Measurements from ENCODE around the gene SIRPA. TPM values are rescaled to one million over a fixed set of nuclear protein-coding genes. Genes with fewer than 3 reads are reported as not detected.
A peak's percentile ranks its signal among the peaks of the same experiment; 100 is the strongest.

Gene SIRPA
- total RNA-seq, 1 experiment from 2014 or later, result 12.8 TPM

- DNase-seq, result peak; percentile 17
- no peaks in the 10 kb centered on the region for H3K4me1 ChIP-seq (ENCODE audit: insufficient read depth, low read length)
- H3K4me3 ChIP-seq (ENCODE audit: low read length), result no peak overlapping the region
- H3K79me2 ChIP-seq (ENCODE audit: low read length), result no peaks in the 10 kb centered on the region
- H3K36me3 ChIP-seq (ENCODE audit: low read depth, low read length), result no peaks in the 10 kb centered on the region; the same call in 1 of the 2 replicates
- POLR2A ChIA-PET (ENCODE audit: unreplicated experiment), result no interaction called here
- H2AFZ ChIP-seq (ENCODE audit: low read length), result no peak overlapping the region
- CTCF ChIA-PET, result no interaction called here
- BruUV-seq (replicated peaks), result no TSS peak
- no peak overlapping the region for H3K27ac ChIP-seq (ENCODE audit: low read length)
- no peak for TF ChIP-seq EZH2phosphoT487 (IDR thresholded peaks at IDR 0.05; ENCODE audit: borderline replicate concordance, low read length)
- TF ChIP-seq EZH2 (IDR thresholded peaks at IDR 0.05; ENCODE audit: low read length, unreplicated experiment), result no peak
- no peak for TF ChIP-seq CTCF (conservative IDR thresholded peaks at IDR 0.05; ENCODE audit: low read depth, low read length)
- H3K27me3 ChIP-seq (ENCODE audit: low read length), result no peaks in the 10 kb centered on the region
- no peaks in the 10 kb centered on the region for H3K9me3 ChIP-seq (ENCODE audit: low read length)
- H3K4me2 ChIP-seq (ENCODE audit: low read length), result no peak overlapping the region
- H4K20me1 ChIP-seq (ENCODE audit: low read length), result no peaks in the 10 kb centered on the region
- H3F3A ChIP-seq (ENCODE audit: low read length, unreplicated experiment), result no peaks in the 10 kb centered on the region
- H3K9ac ChIP-seq (ENCODE audit: low read length), result no peak overlapping the region
- H3K9me2 ChIP-seq (replicated peaks; ENCODE audit: low read length), result no peaks in the 10 kb centered on the region
- intact Hi-C loops (cut with micrococcal nuclease), result no loop called here
- no peak for ATAC-seq
These were observed 35.0 kb downstream of the SIRPA start for GRCh38 chr20:1930165-1930564.

- no peaks in the 10 kb centered on the region for H3K36me3 ChIP-seq (ENCODE audit: low read depth, low read length)
- ChIA-PET POLR2A (ENCODE audit: unreplicated experiment) (no interaction called here), CTCF (no interaction called here)
- intact Hi-C loops (cut with micrococcal nuclease), result no loop called here
- H3K27me3 ChIP-seq (ENCODE audit: low read length), result no peaks in the 10 kb centered on the region
- no peak for TF ChIP-seq CTCF (conservative IDR thresholded peaks at IDR 0.05; ENCODE audit: low read depth, low read length)
- TF ChIP-seq EZH2 (IDR thresholded peaks at IDR 0.05; ENCODE audit: low read length, unreplicated experiment), result no peak
- no peak for TF ChIP-seq EZH2phosphoT487 (IDR thresholded peaks at IDR 0.05; ENCODE audit: borderline replicate concordance, low read length)
- no TSS peak for BruUV-seq (replicated peaks)
- DNase-seq (no peak), ATAC-seq (no peak)
- no peak overlapping the region for H3K4me2 ChIP-seq (ENCODE audit: low read length)
- H2AFZ ChIP-seq (ENCODE audit: low read length), result no peak overlapping the region
- no peak overlapping the region for H3K4me3 ChIP-seq (ENCODE audit: low read length)
- no peaks in the 10 kb centered on the region for H3K9me2 ChIP-seq (replicated peaks; ENCODE audit: low read length)
- no peaks in the 10 kb centered on the region for H3F3A ChIP-seq (ENCODE audit: low read length, unreplicated experiment)
- no peaks in the 10 kb centered on the region for H3K4me1 ChIP-seq (ENCODE audit: insufficient read depth, low read length)
- H3K9me3 ChIP-seq (ENCODE audit: low read length), result no peaks in the 10 kb centered on the region
- H3K79me2 ChIP-seq (ENCODE audit: low read length), result no peaks in the 10 kb centered on the region
- H3K9ac ChIP-seq (ENCODE audit: low read length), result no peak overlapping the region
- no peaks in the 10 kb centered on the region for H4K20me1 ChIP-seq (ENCODE audit: low read length)
- H3K27ac ChIP-seq (ENCODE audit: low read length), result no peak overlapping the region
These were observed 36.6 kb downstream of the SIRPA start for GRCh38 chr20:1931830-1932229.

GRCh38 chr20:1932971-1933370, 37.8 kb downstream of the SIRPA start:
- CTCF ChIA-PET, result no interaction called here
- Histone ChIP-seq H3K9me3 (ENCODE audit: low read length) (no peaks in the 10 kb centered on the region), H3F3A (ENCODE audit: low read length, unreplicated experiment) (no peaks in the 10 kb centered on the region), H3K27me3 (ENCODE audit: low read length) (no peaks in the 10 kb centered on the region), H3K4me2 (ENCODE audit: low read length) (no peak overlapping the region), H3K4me3 (ENCODE audit: low read length) (no peak overlapping the region), H2AFZ (ENCODE audit: low read length) (no peak overlapping the region), H4K20me1 (ENCODE audit: low read length) (no peaks in the 10 kb centered on the region), H3K4me1 (ENCODE audit: insufficient read depth, low read length) (no peaks in the 10 kb centered on the region), H3K79me2 (ENCODE audit: low read length) (no peaks in the 10 kb centered on the region), H3K36me3 (ENCODE audit: low read depth, low read length) (no peaks in the 10 kb centered on the region), H3K9ac (ENCODE audit: low read length) (no peak overlapping the region), H3K9me2 (replicated peaks; ENCODE audit: low read length) (no peaks in the 10 kb centered on the region), H3K27ac (ENCODE audit: low read length) (no peak overlapping the region)
- BruUV-seq (replicated peaks), result no TSS peak
- intact Hi-C loops (cut with micrococcal nuclease), result no loop called here
- POLR2A ChIA-PET (ENCODE audit: unreplicated experiment), result no interaction called here
- DNase-seq (no peak), ATAC-seq (no peak)
- TF ChIP-seq EZH2 (IDR thresholded peaks at IDR 0.05; ENCODE audit: low read length, unreplicated experiment), result no peak
- TF ChIP-seq EZH2phosphoT487 (IDR thresholded peaks at IDR 0.05; ENCODE audit: borderline replicate concordance, low read length), result no peak
- no peak for TF ChIP-seq CTCF (conservative IDR thresholded peaks at IDR 0.05; ENCODE audit: low read depth, low read length)

Data from PC-3 (cell line).